H4 (cell line): Measurements from ENCODE around the gene PRDM1. TPM values are rescaled to one million over a fixed set of nuclear protein-coding genes. Genes with fewer than 3 reads are reported as not detected.

ENCODE experiments used
- DNase-seq: peaks from one replicate; pipeline ENCODE4 v3.0.0-alpha.2; 2015; ENCODE audit warnings: low spot score
- total RNA-seq: library from RNA; depleted of rRNA; stranded (reverse); fragments of >200 nt; shearing (Covaris generic); gene quantifications from 2 replicates; pipeline ENCODE4 v1.2.3, GENCODE V29; 2014

The PRDM1 gene
- total RNA-seq, 1 experiment from 2014 or later: 1.7 TPM

DNA sequence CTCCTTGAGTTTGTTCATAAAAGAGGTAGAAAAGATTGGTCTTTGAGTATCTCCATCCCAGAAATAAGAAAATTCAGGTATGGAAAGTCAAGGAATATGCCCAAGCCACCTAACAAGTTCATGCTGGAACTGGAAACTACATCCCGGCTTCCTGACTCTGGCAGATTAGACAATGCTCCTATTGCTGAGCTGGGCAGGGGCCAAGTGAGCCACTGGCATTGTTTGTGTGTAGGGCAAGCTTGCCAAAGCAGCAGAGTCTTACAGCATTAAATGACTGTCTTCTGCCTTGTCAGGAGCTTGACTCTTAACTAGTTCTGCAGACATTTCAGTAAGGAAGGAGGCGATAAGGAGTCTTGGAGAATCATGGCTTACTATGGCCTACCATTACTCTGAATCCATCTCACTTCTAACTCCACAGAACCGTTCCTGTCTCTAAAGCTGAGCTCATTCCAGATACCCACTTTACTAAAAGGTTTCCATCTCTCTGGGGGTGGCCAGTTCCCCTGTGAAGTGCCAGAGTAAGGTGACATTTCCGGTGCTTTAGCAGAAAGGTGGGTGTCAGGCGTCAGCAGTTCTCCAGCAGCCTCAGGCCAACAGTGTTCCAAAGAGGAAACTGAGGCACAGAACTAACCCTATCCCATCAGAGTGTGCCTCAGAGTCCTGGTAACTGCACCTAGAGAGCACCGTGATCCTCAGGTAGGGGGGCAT is 30.1 kb downstream of the PRDM1 start:
- DNase-seq: peak; percentile 26

DNA sequence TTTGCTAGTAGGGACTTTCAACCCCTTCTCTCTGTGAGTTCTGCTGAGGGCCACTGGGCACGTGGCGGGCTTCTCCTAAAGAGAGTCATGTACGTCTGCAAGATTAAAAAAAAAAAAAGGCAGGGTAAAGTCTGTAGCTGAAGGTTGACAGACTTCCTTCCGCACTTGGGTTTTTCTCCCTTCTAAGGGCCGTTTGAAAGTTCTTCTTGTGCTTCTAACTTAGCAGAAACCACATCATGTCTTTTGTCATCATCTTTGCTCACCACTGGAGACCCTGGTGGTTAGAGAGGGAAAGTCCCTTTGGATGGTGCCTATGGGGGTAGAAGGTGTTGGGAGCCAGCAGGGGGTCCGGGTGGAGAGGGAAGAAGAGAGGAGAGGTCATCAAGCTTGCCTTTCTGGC is 31.4 kb downstream of the PRDM1 start:
- no peak for DNase-seq

DNA sequence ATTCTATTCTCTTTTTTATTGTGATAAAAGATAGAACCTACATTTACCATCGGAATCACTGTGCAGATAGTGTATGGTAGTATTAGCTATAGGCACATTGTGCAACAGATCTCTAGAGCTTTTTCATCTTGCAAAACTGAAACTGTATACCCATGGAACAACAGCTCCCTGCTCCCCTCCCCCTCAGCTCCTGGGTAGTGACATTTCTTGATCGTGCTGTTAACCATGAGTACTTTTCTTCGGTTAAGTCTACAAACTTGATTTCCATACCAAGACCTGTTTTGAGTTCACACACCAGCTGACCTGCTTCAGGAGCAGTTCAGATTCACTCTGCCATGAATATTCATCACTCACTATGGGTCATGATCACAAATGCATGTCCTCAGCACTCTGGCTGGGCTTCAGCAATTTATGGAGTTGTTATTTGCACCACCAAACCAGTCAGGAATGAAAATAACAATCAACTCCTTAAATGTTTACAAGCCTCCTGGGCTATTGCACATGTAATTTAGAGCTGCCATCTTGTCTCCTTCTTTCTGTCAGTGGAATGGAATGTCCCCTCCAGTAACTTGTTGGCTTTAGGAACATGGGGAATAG is 32.8 kb downstream of the PRDM1 start:
- no peak for DNase-seq

DNA sequence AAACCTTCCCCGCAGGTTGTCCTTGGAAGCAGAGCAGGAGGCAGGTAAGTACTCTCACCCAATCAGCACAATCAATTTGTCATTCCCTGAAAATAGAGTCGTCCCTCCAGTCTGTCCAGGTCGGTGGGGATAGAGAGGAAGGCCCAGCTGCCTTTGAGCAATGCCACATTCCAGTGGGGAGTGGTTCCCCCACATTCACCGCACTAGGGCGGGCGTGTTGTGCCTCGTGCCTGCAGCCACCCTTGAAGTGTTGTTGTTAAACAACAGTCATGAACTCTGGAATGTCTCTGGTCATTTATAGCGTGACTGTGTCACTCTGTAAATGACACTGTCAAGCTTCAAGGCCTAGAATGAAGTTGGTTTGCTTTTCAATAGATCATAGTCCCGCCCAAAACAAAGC is 33.4 kb downstream of the PRDM1 start:
- DNase-seq: peak; percentile 33

DNA sequence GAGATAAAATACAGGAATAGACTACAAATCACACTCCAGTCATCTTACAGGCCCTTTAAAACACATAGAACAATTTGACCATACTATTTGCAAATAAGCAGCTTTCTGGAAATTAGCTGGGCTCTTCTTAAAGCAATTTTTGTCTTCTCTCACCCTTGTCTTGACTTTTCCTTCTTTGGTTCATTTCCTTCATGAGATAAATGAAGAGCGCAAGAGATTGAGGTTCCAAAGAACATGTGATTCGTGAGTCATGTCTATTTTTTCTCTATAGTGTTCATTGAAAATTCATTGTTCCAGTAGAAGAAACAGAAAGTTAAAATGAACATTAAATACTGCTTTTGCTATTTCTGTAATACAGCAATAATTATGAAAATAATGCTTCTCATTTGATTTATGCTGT is 33.9 kb downstream of the PRDM1 start:
- no peak for DNase-seq

DNA sequence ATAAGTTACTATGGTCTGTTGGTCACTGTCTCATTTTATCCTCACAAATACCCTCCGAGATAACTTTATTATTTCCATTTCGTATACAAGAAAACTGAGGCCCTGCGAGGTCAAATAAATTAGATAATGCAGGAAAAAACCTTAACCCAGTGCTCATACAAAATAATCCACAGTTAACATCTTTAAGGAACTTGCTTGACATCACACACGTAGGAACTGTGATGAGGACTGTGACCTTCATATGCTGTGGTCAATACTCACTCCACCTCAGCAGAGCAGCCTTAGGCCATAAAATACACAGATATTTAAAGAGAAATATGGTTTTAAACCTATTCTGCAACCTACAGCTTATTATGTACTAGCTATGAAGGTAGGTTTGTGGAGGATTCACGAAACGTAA is 34.3 kb downstream of the PRDM1 start:
- no peak for DNase-seq

DNA sequence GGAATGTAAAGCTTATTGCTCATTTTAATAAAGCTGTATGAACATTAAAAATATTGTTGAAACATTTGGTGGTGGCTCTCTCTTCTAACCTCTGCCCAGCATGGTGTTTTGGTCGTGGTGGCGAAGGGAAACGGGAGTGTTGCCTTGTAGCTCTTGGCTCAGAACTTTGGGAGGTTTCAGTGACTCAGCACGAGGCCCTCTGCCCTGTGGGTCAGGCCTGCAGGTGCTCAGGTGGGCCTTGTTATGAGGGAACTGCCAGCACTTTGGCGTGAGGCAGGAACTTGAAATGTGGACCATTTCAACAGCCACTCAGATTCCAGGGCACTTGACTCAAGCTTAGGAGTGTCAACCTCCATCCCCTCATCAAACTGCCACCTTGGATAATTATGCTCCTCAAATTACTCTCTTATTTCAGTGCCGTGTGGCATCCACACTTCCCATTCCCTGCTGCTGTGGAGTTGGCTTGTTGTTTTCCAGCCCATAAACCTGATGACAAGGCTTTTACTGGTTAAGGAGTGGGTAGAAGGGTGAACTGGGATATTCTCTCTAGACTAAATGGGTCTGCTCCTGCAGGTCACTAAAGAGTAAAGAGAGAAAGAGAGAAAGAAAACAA is 36.3 kb downstream of the PRDM1 start:
- no peak for DNase-seq

DNA sequence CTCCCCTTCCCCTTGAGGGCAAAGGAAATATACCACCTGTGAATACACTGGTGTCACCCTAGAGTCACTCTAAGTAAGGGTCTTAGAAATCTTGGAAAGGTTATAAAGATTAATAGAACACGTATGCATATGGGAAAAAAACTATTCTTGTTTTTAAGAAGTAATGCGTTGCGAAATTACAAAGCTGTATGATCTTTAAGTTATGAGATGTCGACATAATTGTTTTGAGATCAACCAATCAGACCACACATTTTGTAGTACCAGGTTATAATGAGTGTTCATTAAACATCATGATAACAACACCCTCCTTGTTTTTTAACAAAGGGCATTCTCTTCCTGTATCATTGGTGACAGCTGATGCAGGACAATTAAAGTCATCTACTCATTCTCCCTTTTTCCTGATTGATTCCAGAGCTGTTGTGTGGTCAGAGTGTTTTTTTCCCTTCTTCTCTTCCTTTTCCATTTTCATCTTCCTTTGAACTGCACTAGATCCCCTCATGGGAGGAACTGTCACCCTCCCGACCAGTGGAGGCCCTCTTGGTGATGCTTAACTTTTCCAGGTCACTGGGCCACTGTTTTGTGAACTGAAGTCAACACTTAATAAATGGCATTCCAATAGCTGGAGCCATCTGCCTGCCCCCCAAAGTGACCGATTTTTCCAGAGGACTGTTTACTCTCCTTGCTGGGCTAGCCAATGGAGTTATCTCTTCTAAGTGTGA is 37.0 kb downstream of the PRDM1 start:
- DNase-seq: no peak

DNA sequence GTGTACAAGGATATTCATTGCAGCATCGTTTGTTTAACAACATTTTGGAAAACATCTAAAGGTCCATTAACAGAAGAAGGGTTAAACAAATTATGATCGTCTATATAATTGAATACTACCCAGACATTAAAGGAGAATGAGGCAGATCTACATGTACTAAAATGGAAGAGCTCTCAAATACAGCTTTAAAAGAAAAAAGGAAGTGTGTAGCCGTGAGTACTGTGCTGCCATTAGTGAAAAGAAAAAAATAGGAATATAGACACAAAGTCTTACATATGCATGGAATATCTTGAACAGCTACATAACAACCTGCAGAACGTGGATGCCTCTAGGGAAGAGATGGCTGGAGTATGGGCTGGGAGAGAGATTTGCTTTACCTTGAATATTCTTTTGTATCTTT is 37.9 kb downstream of the PRDM1 start:
- DNase-seq: no peak

DNA sequence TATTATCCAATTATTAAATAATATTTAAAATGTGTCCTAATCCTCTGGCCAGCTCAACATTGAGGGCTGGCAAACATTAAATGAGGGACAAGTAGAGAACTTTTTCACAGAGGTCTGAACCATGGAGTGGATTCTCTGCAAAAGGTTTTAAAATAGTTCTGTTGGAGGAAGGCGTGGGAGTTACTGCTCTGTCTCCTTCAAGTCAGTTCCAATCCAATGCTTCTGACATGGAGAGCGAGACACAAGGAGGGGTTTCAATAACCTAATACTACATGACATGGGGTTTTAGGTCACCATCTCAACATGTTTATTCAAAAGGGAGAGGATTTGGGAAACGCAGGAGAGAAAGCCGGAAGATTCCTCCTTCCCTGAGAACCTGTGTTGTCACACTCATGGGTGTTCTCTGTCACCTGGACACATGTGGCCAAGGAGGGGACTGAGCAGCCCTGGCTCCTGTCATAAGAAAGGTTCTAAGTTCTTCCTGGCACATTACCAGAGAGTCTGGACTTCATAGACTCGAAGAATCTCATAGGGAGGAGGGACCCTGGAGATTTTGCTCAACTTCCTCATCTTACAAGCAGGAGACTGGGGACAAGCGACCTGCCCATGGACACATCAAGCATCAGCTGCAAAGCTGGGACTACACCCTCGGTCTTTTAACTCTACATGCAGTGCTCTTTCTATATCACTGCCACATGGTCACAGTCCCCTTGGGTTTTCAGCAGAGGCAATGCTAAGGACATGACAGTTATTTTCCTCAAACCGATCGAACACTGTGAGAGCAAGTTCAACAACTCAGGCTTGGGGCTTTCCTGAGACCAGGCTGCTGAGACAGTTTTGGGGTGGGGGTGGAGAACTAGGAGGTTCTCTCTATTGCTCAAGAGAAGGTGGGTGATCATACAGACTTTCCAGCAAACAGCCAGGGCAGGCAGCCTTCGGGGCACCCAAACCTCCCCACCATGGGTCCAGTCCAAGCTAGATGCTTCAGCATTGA is 38.6 kb downstream of the PRDM1 start:
- no peak for DNase-seq

DNA sequence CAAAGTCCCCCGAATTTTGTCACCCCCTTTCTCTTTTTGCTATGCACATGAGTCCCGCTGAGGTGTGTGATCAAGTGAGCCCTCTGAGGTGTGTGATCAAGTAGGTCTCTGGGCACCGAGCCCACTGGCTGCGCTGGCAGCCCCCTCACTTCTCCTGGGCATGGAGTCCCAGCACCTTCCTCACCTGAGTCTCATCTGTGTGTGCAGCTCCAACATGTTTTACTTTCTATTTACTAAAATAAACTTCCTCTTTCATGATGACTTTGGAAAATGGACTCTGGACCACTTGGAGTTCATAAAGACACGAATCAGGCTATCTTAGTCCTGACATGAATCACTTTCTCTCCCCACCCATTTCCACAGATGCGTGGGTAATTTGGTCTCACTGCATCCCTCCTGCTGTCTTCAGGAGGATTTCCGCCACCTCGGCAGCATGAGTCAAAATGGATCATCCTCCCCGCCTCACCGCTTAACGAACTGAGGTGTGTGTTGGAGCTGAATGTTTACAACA is 39.8 kb downstream of the PRDM1 start:
- DNase-seq: no peak

DNA sequence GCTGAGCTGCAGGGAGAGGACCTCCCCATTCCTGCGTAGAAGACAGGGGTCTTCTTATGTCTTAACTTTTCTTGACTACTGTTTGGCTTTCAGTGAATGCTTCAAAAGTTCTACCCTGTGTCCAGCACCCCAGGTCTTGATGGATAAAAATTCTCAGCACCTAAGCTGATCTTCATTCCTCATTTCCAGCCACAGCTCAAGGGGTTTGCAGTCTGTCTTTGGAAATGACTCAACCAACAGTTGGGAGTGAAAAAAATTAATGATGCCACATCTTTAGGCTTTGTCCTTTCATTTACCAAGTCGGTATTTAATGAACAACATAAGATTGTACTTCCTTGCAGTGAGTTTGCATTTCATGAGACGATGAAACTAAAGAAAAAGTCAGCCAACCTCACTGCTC is 40.3 kb downstream of the PRDM1 start:
- DNase-seq: no peak

DNA sequence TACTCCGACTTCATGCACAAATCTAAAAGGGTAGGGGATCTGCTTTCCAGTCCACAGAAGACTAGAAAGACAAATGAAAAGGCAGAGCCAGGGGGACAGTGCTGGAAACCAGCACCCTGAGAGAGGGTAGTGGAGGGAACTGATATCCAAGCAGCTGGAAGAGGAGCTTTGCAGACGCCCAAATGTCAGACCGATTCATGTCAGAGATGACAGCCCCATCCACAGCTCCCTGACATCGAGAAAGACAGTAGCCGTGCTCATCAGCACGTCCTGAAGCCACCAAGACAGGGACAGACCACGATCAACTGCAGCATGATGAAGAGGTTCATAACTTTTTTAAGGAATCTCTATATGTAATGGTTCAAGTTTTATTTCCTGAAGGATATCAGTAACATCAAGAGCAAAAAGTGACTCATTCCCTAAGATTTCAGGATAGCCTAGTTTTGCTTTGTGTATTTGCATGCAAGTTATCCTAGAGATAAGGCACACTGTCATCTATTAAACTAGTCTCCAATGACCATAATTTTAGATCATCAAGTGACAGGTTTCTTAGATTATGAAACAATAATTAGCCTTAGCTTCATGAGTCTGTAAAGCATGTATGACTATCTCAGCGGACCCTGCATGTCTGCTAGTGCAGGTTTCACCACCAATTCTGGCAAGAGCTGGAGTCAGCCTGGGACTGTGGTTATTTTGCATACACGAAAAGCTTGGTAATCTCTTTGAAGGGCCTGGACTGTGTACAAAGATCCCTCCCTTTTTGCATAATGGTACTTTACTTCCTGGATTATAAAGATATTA is 43.0 kb downstream of the PRDM1 start:
- DNase-seq: peak; percentile 76

DNA sequence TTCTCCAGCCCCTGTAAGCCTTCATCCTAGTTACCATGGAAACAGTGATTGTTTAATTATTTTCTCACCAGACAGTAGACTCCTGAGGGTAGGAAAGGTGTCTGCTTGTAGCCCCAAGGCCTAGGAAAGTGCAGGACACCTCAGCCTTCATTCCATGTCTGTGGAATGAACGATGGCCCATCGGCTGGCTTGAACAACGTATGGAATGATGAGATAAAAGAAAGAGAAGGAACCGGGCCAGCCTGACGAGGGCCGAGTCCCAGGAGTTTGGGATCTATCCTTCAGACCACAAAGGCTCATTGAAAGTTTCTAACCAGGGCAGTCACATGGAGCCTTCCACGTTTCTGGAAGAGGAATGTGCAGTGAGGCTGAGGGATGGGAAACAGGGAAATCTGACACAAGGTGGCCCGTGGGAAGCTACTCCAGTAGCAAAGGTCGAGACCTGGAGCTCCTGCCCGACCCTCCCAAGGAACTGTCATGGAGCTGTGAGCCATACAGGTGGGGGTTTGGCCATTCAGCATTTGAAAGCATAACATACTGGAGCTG is 46.1 kb downstream of the PRDM1 start:
- no peak for DNase-seq

DNA sequence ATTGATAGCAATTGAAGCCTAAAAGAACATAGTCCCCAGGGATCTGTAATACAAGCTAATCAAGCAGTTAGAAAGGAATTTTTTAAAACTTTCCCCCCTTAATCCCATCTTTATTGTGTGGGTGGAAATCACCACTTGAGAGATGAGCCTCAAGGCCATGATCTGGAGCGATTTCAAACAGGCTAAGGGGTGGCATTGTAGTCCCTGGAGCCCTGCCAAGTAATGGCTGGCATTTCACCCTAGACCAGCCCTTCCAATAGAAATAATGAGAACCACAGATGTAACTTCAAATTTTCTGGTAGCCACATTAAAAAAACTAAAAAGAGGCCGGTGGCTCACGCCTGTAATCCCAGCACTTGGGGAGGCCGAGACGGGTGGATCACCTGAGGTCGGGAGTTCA is 46.9 kb downstream of the PRDM1 start:
- no peak for DNase-seq

DNA sequence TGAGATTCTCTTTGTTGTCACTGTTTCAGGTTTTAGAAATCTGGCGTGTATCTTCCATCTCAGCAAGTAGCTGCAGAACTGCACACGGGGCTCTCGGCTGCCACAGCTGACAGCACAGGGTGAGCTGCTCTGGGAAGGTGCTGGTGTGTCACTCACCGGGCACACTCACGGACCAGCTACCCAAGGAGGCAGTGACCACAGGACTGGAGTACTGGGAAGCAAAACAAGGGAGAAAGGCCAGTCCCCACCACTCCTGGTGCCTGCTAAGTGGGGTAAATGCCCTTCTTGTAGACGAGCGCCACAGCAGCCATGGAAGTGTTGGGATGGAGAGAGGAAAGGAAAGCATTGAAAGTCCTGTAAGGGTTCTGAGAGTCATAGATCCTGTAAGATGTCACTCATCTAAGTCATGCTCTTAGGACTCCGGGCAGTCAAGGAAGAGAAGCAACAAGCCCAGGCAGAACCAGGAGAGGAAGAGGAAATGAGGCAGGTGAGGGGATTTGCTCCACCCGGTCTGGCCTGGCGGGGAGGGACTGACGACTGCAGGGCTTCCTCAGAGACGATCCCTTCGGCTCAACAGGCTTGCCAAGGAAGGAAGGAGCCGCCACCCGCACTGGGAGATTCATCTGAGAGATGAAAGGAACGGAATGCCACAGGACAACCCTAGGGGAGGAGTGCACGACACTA is 48.1 kb downstream of the PRDM1 start:
- DNase-seq: no peak

DNA sequence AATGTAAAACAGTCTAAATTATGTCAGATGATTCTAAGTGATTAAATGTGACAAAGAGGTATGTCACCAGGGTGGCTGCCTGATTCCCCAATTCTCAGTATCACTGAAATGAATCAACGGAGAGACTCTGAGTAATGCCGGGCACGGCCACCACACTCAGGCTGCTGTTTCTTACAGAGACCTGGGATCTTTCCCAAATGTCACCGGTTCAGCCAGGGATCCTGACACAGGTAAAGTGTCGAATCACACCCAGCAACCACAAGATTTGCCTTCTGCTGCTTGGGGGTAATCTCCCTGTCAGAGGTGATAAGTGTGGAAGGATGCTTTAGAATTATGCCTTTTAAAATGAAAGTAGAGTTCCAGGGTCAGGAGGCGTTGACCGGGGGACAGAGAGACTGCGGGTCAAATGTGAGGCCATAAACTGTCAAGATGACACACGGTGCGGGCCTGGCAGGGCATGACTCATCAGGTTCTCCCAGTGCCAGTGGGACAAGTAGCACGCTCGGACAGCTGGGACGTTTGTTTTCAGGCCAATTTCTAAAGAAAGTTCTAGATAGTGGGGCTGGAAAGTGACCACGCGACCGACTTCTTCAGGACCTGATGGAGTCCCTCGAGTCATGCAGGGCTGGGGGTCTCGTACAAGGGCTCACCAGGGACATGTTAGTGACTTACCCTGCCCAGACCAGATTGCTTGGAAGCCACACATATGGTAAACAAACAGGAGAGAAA is 48.9 kb downstream of the PRDM1 start:
- DNase-seq: peak; percentile 70

DNA sequence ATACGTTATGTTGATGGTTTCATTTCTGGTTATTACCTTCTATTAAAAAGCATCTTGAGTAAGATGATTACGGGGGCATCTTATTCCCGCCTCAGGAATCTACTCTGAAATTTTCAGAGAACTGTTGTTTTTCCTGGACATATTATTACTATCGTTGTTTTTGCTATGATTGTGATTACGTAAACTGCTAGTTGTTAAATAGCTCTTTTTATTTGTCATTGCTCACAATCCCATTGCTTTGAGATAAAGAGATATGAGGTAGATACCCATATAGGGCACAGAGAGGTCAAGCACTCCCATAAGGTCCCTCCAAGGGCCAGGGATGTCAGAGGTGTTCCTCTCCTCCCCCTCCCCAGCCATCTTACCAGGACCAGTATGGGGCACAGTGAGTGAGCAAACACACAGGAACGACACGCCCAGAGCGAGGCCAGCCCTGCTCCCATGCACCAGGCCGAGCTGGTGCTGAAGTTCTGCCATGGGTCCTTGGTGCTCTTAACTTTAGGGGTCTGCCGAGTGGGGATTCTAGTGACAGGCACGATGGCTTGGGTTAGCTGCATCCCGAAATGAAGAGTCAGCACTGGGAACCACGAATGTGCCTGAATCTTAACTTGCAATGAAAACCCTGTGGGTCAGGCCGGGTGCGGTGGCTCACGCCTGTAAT is 49.9 kb downstream of the PRDM1 start:
- no peak for DNase-seq
